ENCODE data around the gene NPIPA5. TPM values are rescaled to one million over a fixed set of nuclear protein-coding genes. Genes with fewer than 3 reads are reported as not detected.
"Not testable (repeated sequence)": the region's sequence is repeated elsewhere in the genome, so short reads cannot be mapped to it uniquely, and the experiment has no call there.

The NPIPA5 gene
- total RNA-seq, 2 donors from 2014 or later = 0.39 to 9.1 TPM

GRCh38 chr16:15401972-15402371 is 23.9 kb upstream of the NPIPA5 start:
- DNase-seq = no peak
- no peak overlapping the region for H3K27ac Mint-ChIP-seq
- no peak overlapping the region for H3K4me3 Mint-ChIP-seq
- H3K27me3 Mint-ChIP-seq (ENCODE audit: low read depth) = peaks cover 3% of the 10 kb centered on the region
- no peaks in the 10 kb centered on the region for H3K36me3 Mint-ChIP-seq (ENCODE audit: insufficient read depth in 2 of 2)
- ATAC-seq (replicated peaks in 1 of 2) = no peak
- H3K4me1 Mint-ChIP-seq (ENCODE audit: low read depth) = no peaks in the 10 kb centered on the region
- H3K9me3 Mint-ChIP-seq = no peaks in the 10 kb centered on the region

GRCh38 chr16:15400314-15400713 is 22.2 kb upstream of the NPIPA5 start:
- not testable (repeated sequence) for DNase-seq; H3K27me3 Mint-ChIP-seq (ENCODE audit: low read depth); ATAC-seq (replicated peaks in 1 of 2); H3K9me3 Mint-ChIP-seq; H3K4me1 Mint-ChIP-seq (ENCODE audit: low read depth); H3K4me3 Mint-ChIP-seq; H3K36me3 Mint-ChIP-seq (ENCODE audit: insufficient read depth in 2 of 2); H3K27ac Mint-ChIP-seq

GRCh38 chr16:15399317-15399716 is 21.2 kb upstream of the NPIPA5 start:
- no peak overlapping the region for H3K4me3 Mint-ChIP-seq
- ATAC-seq (replicated peaks in 1 of 2) (no peak), DNase-seq (no peak)
- H3K27me3 Mint-ChIP-seq (ENCODE audit: low read depth) = peaks cover 19% of the 10 kb centered on the region
- H3K4me1 Mint-ChIP-seq (ENCODE audit: low read depth) = no peaks in the 10 kb centered on the region
- H3K27ac Mint-ChIP-seq = no peak overlapping the region
- H3K36me3 Mint-ChIP-seq (ENCODE audit: insufficient read depth in 2 of 2) = no peaks in the 10 kb centered on the region
- no peaks in the 10 kb centered on the region for H3K9me3 Mint-ChIP-seq

GRCh38 chr16:15398618-15399316 is 20.7 kb upstream of the NPIPA5 start:
- no peaks in the 10 kb centered on the region for H3K4me1 Mint-ChIP-seq (ENCODE audit: low read depth)
- no peak overlapping the region for H3K4me3 Mint-ChIP-seq
- H3K27ac Mint-ChIP-seq = no peak overlapping the region
- DNase-seq (no peak), ATAC-seq (replicated peaks in 1 of 2) (no peak)
- peaks cover 19% of the 10 kb centered on the region for H3K27me3 Mint-ChIP-seq (ENCODE audit: low read depth)
- no peaks in the 10 kb centered on the region for H3K9me3 Mint-ChIP-seq
- no peaks in the 10 kb centered on the region for H3K36me3 Mint-ChIP-seq (ENCODE audit: insufficient read depth in 2 of 2)

- Mint-ChIP-seq H3K4me1 (ENCODE audit: low read depth) (no peaks in the 10 kb centered on the region), H3K9me3 (no peaks in the 10 kb centered on the region), H3K27me3 (ENCODE audit: low read depth) (peaks cover 19% of the 10 kb centered on the region), H3K36me3 (ENCODE audit: insufficient read depth in 2 of 2) (no peaks in the 10 kb centered on the region), H3K27ac (no peak overlapping the region), H3K4me3 (no peak overlapping the region)
- ATAC-seq (replicated peaks in 1 of 2) (no peak), DNase-seq (no peak)
These were observed 19.0 kb upstream of the NPIPA5 start for GRCh38 chr16:15396948-15397594.

GRCh38 chr16:15396509-15396829 is 18.4 kb upstream of the NPIPA5 start:
- ATAC-seq (replicated peaks in 1 of 2); DNase-seq; H3K4me1 Mint-ChIP-seq (ENCODE audit: low read depth); H3K27ac Mint-ChIP-seq; H3K9me3 Mint-ChIP-seq; H3K36me3 Mint-ChIP-seq (ENCODE audit: insufficient read depth in 2 of 2): not testable (repeated sequence)
- peaks cover 22% of the 10 kb centered on the region for H3K27me3 Mint-ChIP-seq (ENCODE audit: low read depth)
- H3K4me3 Mint-ChIP-seq = peak overlapping the region in 1 of 2 donors; percentile 2

- DNase-seq = peak; percentile 2 to 3
- H3K4me3 Mint-ChIP-seq = peak within 1 kb of the TSS in 1 of 2 donors; percentile 34
- not testable (repeated sequence) for H3K36me3 Mint-ChIP-seq (ENCODE audit: insufficient read depth in 2 of 2)
These were observed 17.8 kb upstream of the NPIPA5 start, which contains the start of gene MPV17L for GRCh38 chr16:15395631-15396508. TSS of gene MPV17L (plus strand) at chr16:15395754. CDS start at chr16:15395898, 144 bp downstream.

GRCh38 chr16:15393025-15393424 is 14.9 kb upstream of the NPIPA5 start:
- not testable (repeated sequence) for ATAC-seq (replicated peaks in 1 of 2); H3K9me3 Mint-ChIP-seq; DNase-seq; H3K4me3 Mint-ChIP-seq; H3K27ac Mint-ChIP-seq; H3K4me1 Mint-ChIP-seq (ENCODE audit: low read depth); H3K36me3 Mint-ChIP-seq (ENCODE audit: insufficient read depth in 2 of 2)
- peaks cover 32% of the 10 kb centered on the region for H3K27me3 Mint-ChIP-seq (ENCODE audit: low read depth)

More at GRCh38 chr16:15395631-15396508, 17.8 kb upstream of the NPIPA5 start, which contains the start of gene MPV17L:
- not testable (repeated sequence) for H3K9me3 Mint-ChIP-seq; H3K4me1 Mint-ChIP-seq (ENCODE audit: low read depth); H3K27ac Mint-ChIP-seq
- peak; percentile 29 to 32 for ATAC-seq (replicated peaks in 1 of 2)
- peaks cover 26% of the 10 kb centered on the region for H3K27me3 Mint-ChIP-seq (ENCODE audit: low read depth)

GRCh38 chr16:15389916-15390315 is 11.8 kb upstream of the NPIPA5 start:
- not testable (repeated sequence) for H3K36me3 Mint-ChIP-seq (ENCODE audit: insufficient read depth in 2 of 2); H3K4me3 Mint-ChIP-seq; H3K9me3 Mint-ChIP-seq; DNase-seq; H3K27ac Mint-ChIP-seq; H3K4me1 Mint-ChIP-seq (ENCODE audit: low read depth); ATAC-seq (replicated peaks in 1 of 2)
- H3K27me3 Mint-ChIP-seq (ENCODE audit: low read depth) = peaks cover 19% of the 10 kb centered on the region

GRCh38 chr16:15388060-15388459 is 10.0 kb upstream of the NPIPA5 start:
- not testable (repeated sequence) for H3K27ac Mint-ChIP-seq; H3K4me3 Mint-ChIP-seq; H3K9me3 Mint-ChIP-seq; H3K4me1 Mint-ChIP-seq (ENCODE audit: low read depth); H3K36me3 Mint-ChIP-seq (ENCODE audit: insufficient read depth in 2 of 2); DNase-seq; ATAC-seq (replicated peaks in 1 of 2)
- peaks cover 16% of the 10 kb centered on the region for H3K27me3 Mint-ChIP-seq (ENCODE audit: low read depth)

GRCh38 chr16:15382810-15383209 is 4.7 kb upstream of the NPIPA5 start:
- not testable (repeated sequence) for H3K9me3 Mint-ChIP-seq; DNase-seq; ATAC-seq (replicated peaks in 1 of 2); H3K36me3 Mint-ChIP-seq (ENCODE audit: insufficient read depth in 2 of 2); H3K27me3 Mint-ChIP-seq (ENCODE audit: low read depth); H3K4me1 Mint-ChIP-seq (ENCODE audit: low read depth); H3K27ac Mint-ChIP-seq; H3K4me3 Mint-ChIP-seq

- ATAC-seq (replicated peaks in 1 of 2); H3K4me3 Mint-ChIP-seq; H3K36me3 Mint-ChIP-seq (ENCODE audit: insufficient read depth in 2 of 2); H3K27ac Mint-ChIP-seq; DNase-seq; H3K9me3 Mint-ChIP-seq; H3K4me1 Mint-ChIP-seq (ENCODE audit: low read depth); H3K27me3 Mint-ChIP-seq (ENCODE audit: low read depth): not testable (repeated sequence)
These were observed 20.6 kb downstream of the NPIPA5 start for GRCh38 chr16:15357495-15357894.

GRCh38 chr16:15354846-15355245 is 23.2 kb downstream of the NPIPA5 start:
- H3K36me3 Mint-ChIP-seq (ENCODE audit: insufficient read depth in 2 of 2); H3K27me3 Mint-ChIP-seq (ENCODE audit: low read depth); H3K9me3 Mint-ChIP-seq; H3K27ac Mint-ChIP-seq; H3K4me3 Mint-ChIP-seq; DNase-seq; H3K4me1 Mint-ChIP-seq (ENCODE audit: low read depth); ATAC-seq (replicated peaks in 1 of 2): not testable (repeated sequence)

Data from activated T-cell treated with anti-CD3 and anti-CD28 coated beads, Interleukin-2, amount 50 U/mL, for 72 hours (primary cell).